GM18511 (cell line): ENCODE results near the gene RBM20.

ENCODE experiments used
- ATAC-seq: cut with Tn5 transposase; IDR thresholded peaks from one replicate; pipeline ENCODE4 v1.9.1; 2021; ENCODE audit warnings: mild to moderate bottlenecking, moderate library complexity; ENCODE audit not compliant: unreplicated experiment

Gene RBM20

DNA sequence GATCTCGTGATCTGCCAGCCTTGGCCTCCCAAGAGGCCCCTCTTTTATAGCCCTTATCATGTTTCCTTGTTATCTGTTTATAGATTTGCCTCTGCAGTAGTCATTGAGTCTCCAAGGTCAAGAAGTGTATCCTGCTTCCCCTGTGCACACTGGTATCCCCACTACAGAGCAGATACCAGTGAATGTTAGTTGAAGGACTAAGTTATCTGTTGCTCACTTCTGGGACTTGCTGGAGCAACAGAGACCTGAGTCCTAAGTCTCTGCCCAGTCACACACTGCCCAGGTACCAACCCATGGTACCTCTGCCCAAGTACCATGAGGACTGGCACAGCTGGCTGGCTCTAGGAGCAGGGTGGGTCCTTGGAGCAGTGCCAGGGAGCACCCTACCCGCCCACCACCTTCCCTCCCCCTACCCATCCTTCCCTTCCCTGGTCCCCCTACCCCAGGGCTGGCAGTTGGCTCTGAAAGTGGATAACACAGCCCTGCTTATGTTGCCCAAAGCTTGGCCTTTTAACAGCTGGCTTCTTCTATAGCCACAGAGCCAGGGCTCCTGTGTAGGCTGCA lies 201.1 kb downstream of the RBM20 start:
- no peak for ATAC-seq

- no peak for ATAC-seq
Observed at GRCh38 chr10:110845756-110846620, 201.9 kb downstream of the RBM20 start.

- ATAC-seq, result no peak
Observed at GRCh38 chr10:110847374-110847773, 203.2 kb downstream of the RBM20 start.

DNA sequence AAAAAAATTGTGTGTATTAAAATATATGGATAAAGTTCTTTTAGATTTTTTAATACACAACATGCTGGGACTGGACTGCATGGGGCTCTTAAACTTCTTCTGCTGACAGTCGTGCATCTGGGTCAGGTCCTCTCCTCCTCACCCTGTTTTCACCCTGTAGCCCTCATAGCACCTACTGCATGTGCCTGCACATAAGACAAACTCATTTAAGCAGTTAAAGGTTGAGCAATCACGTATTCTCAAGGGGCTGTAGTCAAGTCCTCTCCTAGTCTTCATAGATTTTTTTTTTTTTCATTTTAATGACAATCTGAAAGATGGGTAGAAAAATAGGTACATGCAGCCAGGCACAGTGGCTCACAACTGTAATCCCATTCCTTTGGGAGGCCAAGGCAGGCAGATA lies 204.0 kb downstream of the RBM20 start:
- no peak for ATAC-seq

- ATAC-seq, result no peak
Observed at GRCh38 chr10:110850099-110850498, 206.0 kb downstream of the RBM20 start.

GRCh38 chr10:110851020-110851612 lies 207.0 kb downstream of the RBM20 start:
- no peak for ATAC-seq

- ATAC-seq, result peak; percentile 57
Observed at GRCh38 chr10:110852255-110852896, 208.2 kb downstream of the RBM20 start.

DNA sequence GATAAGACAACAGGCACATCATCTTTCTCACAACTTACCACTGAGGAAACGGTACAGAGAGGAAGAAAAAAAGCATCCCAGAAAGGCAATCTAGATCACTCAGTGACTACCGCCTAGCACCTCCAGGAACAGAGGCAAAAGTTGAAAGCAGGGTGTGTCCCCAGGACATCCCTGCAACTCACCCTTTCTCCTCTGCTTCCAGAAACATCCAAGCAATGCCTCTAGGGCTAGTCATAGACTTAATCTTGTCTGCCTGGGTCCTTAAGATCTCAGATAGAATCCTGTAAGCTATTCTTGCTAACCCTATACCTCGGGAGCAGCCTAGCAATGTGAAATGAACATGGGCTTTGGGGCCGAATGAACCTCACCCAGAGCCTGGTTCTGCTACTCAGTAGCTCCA lies 208.8 kb downstream of the RBM20 start:
- ATAC-seq, result no peak

GRCh38 chr10:110853921-110854605 lies 209.9 kb downstream of the RBM20 start:
- ATAC-seq, result no peak

DNA sequence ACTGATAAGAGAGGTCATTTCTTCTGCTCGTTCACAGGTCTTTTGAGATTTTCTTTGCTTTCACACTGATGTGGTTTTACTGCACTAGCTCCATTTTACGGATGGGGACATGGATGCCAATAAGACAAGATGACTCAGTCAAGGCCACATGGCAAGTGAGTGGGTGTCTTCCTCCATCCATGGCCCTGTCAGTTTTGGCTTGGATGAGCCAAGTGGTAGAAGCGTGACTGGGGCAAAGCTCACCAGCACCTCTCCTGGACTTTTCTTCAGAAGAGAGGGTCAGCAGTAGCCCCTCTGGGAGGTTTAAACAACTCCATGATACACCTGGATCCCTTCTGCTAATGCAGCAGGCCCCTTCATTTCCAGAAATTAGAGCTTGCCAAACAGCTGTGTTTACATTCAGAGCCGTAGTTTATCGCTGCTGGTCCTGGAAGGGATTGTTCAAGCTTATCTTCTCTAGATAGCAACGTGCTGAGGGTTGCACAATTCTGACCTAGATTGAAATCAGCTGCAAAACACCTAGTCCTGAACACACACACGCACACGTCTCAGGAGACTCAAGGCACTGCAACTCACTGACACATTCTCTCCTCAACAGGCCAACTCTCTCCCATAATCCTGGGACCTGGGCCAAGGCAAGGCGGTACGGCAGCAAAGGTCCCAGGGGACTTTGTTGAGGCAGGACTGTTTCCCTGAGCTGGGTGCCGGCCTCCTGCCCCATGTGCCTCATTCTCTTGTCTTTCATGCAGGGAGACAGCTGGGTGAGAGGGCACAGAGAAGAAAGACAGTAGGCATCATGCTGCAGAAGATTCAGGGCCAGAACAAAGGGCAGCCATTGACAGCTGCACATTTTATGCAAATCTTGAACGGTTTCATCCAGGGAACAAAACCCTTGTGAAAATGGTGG lies 213.4 kb downstream of the RBM20 start:
- no peak for ATAC-seq

DNA sequence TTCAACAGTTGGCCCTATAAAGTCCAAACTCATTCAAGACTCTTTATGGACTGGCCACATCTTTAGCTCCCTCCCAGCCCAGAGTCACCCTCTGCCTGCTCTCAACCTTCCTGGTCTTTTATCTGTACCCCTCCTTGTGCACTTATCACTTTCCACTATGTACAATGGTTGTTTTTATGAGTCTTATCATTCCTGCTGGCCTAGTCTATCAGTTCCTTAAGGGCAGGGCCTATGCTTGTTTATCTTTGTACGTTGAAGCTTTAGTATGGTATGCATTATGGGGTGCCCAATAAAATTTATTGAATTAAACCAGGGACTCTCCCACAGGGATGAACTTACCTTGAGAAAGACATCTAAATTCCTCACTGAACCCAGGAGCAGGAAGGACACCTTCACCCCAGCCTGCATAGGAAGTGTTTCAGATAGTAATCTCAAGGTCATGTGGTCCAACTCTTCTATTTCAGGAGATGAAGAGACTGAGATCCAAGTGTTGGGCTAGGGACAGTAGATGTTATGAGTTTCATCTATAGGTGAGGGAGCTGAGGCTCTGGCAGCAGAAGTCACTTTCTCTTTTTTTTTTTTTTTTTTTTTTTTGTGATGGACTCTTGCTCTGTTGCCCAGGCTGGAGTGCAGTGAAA lies 214.3 kb downstream of the RBM20 start:
- no peak for ATAC-seq

DNA sequence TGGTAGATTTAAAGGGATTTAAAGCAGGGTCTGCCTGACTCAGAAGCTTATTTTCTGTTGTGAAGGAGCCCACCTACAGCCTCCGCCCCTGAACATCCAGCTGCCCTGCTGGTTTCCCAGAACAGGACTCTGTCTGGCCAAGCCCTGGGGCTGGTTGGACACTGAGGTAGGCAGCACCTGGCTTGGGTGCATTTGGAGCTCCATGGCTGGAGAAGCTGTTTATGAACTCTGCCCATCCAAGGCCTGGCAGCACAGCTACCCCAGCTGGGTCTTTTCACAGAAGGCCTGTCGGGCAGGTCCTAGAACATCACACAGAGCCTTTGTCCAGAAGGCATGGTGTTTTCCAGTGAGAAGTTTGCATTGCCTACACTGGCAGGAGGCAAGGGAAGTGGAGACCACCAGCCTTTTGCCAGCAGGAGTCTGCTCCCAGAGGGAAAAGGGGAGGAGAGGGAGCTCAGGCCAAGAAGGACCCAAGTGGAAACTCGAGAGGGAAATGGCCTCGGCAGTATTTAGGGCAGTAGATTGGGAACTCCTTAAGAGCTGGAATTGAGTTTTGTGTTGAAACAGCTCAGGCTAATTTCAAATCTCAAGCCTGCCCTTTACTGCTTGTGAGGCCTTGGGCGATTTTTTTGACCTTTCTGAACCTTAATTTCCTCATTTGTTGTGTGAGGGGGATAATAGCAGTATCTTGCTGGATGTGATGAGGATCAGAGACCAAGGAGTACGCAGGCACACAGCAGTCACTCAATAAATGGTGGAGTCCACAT lies 215.3 kb downstream of the RBM20 start:
- no peak for ATAC-seq

DNA sequence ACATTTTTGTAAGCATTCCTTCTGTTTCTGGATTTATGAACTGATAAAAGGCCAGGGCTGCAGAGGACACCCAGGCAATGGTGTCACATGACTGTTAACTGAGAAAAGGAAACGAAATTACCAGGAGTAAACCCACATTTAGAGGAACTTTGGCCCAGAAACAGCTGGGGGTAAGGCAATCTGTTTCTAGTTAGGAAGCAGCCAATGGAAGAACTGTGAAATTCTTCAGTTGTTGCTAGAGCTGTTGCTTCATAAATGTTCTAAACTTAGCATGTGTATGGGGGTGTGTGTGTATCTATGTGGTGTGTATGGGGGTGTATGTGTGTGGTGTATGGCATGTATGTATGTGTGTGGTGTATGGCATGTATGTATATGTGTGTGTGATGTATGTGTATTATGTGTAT lies 215.8 kb downstream of the RBM20 start:
- ATAC-seq, result peak; percentile 5

GRCh38 chr10:110860576-110861241 lies 216.6 kb downstream of the RBM20 start:
- ATAC-seq, result peak; percentile 66

DNA sequence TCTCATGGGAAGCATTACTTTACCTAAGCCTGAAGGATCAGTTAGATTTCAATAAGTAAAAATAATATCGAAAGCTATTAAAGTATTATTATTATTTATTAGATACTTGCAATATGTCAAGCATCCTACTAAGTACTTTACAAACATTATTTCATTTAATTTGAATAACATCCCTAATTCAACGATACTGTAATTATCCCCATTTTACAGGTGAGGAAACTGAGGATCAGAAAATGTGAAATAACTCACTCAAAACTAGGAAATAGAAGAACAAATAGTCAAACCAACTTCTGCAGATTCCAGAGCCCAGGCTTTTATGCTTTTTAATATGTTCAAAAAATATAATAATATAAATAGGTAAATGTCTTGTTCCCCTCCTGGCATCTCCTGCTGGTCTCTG lies 217.3 kb downstream of the RBM20 start:
- no peak for ATAC-seq

DNA sequence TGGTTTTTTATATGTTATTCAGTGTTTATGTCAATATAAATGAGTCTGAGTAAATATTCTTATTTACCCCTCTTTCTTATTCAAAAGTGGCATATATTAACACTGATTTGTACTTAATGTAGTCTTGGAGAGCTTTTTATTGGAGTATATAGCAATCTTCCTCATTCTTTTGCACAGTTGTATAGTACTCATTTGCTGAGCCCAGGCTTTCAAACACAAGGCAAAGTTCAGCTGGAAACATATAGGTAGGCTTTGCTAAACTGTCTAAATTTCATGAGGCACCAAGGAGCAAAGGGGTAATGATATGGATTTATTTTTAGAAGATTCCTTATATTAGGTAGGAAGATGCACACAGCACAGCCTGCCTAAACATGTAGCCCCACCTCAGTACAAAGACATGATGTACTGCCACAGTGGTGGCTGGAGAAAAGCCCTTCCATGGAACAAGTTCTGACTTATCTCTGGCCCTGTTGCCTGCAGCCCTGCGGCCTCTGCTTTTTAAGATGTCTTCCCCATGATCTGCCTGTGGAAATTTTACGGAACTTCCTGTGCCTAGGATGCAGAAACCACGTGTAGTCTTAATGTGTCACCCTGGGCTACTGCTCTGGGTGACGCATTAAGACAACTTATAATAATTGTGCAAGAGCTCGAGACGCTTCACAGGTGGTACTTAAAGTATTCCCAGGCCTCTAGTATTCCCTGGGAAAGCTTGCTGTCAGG lies 218.0 kb downstream of the RBM20 start:
- no peak for ATAC-seq

DNA sequence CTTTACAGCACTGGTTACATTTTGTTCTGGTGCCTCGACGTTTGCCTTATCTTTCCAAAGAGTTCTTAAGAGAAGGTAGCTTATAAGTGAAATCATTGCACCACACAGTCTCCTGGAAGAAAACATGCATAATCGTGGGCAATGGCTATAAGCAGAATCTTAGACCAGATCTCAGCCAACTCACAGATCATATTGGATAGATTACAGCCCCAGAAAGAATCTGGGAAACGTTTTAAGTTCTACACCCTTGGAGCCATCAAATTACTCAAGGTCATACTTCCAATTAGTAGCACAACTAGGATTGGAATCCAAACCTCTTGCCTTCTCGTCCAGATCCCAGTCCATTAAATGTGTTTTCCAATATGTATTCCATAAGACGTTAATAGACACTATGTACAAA lies 218.8 kb downstream of the RBM20 start:
- ATAC-seq, result no peak

GRCh38 chr10:110863361-110863760 lies 219.2 kb downstream of the RBM20 start:
- no peak for ATAC-seq
